GM12878 (cell line): ENCODE data around the gene RANGRF. TPM values are rescaled to one million over a fixed set of nuclear protein-coding genes. Genes with fewer than 3 reads are reported as not detected.

ENCODE experiments used
- ATAC-seq: fragments of 200-7000 bp; cut with Tn5 transposase; 3 replicates; pipeline ENCODE4 v1.9.1; 2020; ENCODE audit warnings: mild to moderate bottlenecking, moderate library complexity
- BruUV-seq: library from RNA; stranded (reverse); fragments of 400-500 nt; replicated peaks from 2 replicates; lab custom pipeline; 2021; lab: Mats Ljungman, UMichigan
- CTCF ChIA-PET: fragments of 300-600 bp; sonication (Branson Sonifier 250); formaldehyde crosslinking; extraction: SDS; loops from one replicate; lab custom pipeline; 2021; ENCODE audit warnings: inconsistent platforms; lab: Yijun Ruan, JAX
- POLR2A ChIA-PET: fragments of 350-600 bp; formaldehyde crosslinking; extraction: SDS; loops from one replicate; lab custom pipeline; 2021; ENCODE audit warnings: inconsistent platforms; lab: Charles Lee
- RAD21 ChIA-PET: fragments of 300-600 bp; sonication (Branson Sonifier 250); formaldehyde crosslinking; loops from one replicate; lab custom pipeline; 2023; ENCODE audit warnings: antibody characterized with exemption; ENCODE audit not compliant: unreplicated experiment; lab: Charles Lee
- SMC1A ChIA-PET: fragments of 300-600 bp; sonication (Branson Sonifier 250); formaldehyde crosslinking; loops from one replicate; lab custom pipeline; 2023; ENCODE audit not compliant: unreplicated experiment, uncharacterized antibody; lab: Charles Lee
- DNase-seq: peaks from one replicate; pipeline ENCODE4 v3.0.0-alpha.2; 2011; ENCODE audit warnings: low read depth, low spot score
- FAIRE-seq: peaks from 3 replicates; lab custom pipeline; 2011; peaks lifted over from hg19 to GRCh38; lab: Jason Lieb, UNC
- H2AFZ ChIP-seq: 2 replicates; pipeline ENCODE4 v1.6.0; 2011; ENCODE audit warnings: low read depth, low read length, control low read depth; ENCODE audit not compliant: control insufficient read depth
- H3K27ac ChIP-seq: 2 replicates; pipeline ENCODE4 v1.5.1; 2011; ENCODE audit warnings: control low read depth; ENCODE audit not compliant: control insufficient read depth, insufficient read depth
- H3K27me3 ChIP-seq, 2 experiments: replicated peaks in 1 of 2; 2 replicates each; pipeline versions ENCODE4 v1.6.0 to v1.6.1; 2011; ENCODE audit warnings: low read length in 1 of 2; ENCODE audit not compliant: control insufficient read depth in 2 of 2, insufficient read depth in 2 of 2
- H3K36me3 ChIP-seq, 2 experiments: 2 replicates each; pipeline ENCODE4 v1.5.1; 2011; ENCODE audit warnings: low read length in 1 of 2; ENCODE audit not compliant: control insufficient read depth in 2 of 2, insufficient read depth in 2 of 2
- H3K4me1 ChIP-seq: 2 replicates; pipeline ENCODE4 v1.6.1; 2011; ENCODE audit warnings: mild to moderate bottlenecking, low read length, moderate library complexity, mixed read lengths; ENCODE audit not compliant: control insufficient read depth, insufficient read depth
- H3K4me2 ChIP-seq: 2 replicates; pipeline ENCODE4 v1.6.0; 2011; ENCODE audit warnings: control low read depth; ENCODE audit not compliant: control insufficient read depth, insufficient read depth
- H3K4me3 ChIP-seq: fragments of 200-600 bp; sonication (generic); 2 replicates; pipeline ENCODE4 v1.5.1; 2016
- H3K79me2 ChIP-seq: 2 replicates; pipeline ENCODE4 v1.6.0; 2011; ENCODE audit warnings: low read length; ENCODE audit not compliant: control insufficient read depth, insufficient read depth
- H3K9ac ChIP-seq: 2 replicates; pipeline ENCODE4 v1.8.0; 2011; ENCODE audit warnings: low read length, control low read depth, mixed read lengths; ENCODE audit not compliant: control insufficient read depth, insufficient read depth
- H3K9me3 ChIP-seq: replicated peaks from 3 replicates; pipeline ENCODE4 v1.5.1; 2011; ENCODE audit warnings: mild to moderate bottlenecking, low read length; ENCODE audit not compliant: control insufficient read depth, insufficient read depth
- H4K20me1 ChIP-seq: 2 replicates; pipeline ENCODE4 v1.6.0; 2011; ENCODE audit not compliant: control insufficient read depth, insufficient read depth
- E4F1 ChIP-seq: fragments of 450-650 bp; IDR thresholded peaks from 2 replicates; pipeline ENCODE4 v1.6.1; 2018; ENCODE audit warnings: borderline replicate concordance, mild to moderate bottlenecking; ENCODE audit not compliant: partially characterized antibody
- EP300 ChIP-seq, 2 experiments: fragments of 150-350 bp in 1 of 2; IDR thresholded peaks; 2 replicates each; pipeline ENCODE4 v1.6.1; 2011 to 2012; ENCODE audit warnings: low read depth in 2 of 2, low read length in 2 of 2, borderline replicate concordance in 1 of 2, improper control_type of control experiment in 1 of 2, inconsistent platforms in 1 of 2; ENCODE audit not compliant: control insufficient read depth in 1 of 2
- FOS ChIP-seq: IDR thresholded peaks from 3 replicates; pipeline ENCODE4 v1.6.1; 2011; ENCODE audit warnings: borderline replicate concordance; ENCODE audit not compliant: insufficient read length; ENCODE audit errors: extremely low read depth
- MYC ChIP-seq: IDR thresholded peaks from 2 replicates; pipeline ENCODE4 v1.6.1; 2011; ENCODE audit warnings: mild to moderate bottlenecking, low read length, moderate library complexity, inconsistent platforms; ENCODE audit not compliant: insufficient read depth, insufficient replicate concordance, insufficient read length, severe bottlenecking
- NBN ChIP-seq: fragments of 450-650 bp; IDR thresholded peaks from 2 replicates; pipeline ENCODE4 v1.6.1; 2016
- PML ChIP-seq: IDR thresholded peaks from 2 replicates; pipeline ENCODE4 v1.6.1; 2012; ENCODE audit warnings: low read length, inconsistent platforms
- SKIL ChIP-seq: fragments of 450-650 bp; IDR thresholded peaks from 2 replicates; pipeline ENCODE4 v1.6.1; 2017; ENCODE audit warnings: mild to moderate bottlenecking, low read depth, inconsistent platforms; ENCODE audit not compliant: poor library complexity, severe bottlenecking
- SMARCA5 ChIP-seq: fragments of 450-650 bp; IDR thresholded peaks from 2 replicates; pipeline ENCODE4 v1.6.1; 2017; ENCODE audit warnings: mild to moderate bottlenecking
- SPI1 ChIP-seq: IDR thresholded peaks from 2 replicates; pipeline ENCODE4 v1.6.1; 2011; ENCODE audit warnings: low read depth, mild to moderate bottlenecking, low read length, moderate library complexity, borderline replicate concordance; ENCODE audit not compliant: insufficient read depth
- STAT1 ChIP-seq: fragments of 450-650 bp; conservative IDR thresholded peaks from 2 replicates; pipeline ENCODE4 v1.6.1; 2014; ENCODE audit warnings: antibody characterized with exemption, mild to moderate bottlenecking
- WGBS: methylation state at CpG from one replicate; pipeline ENCODE4 v1.1.6; 2016; ENCODE audit warnings: low lambda C conversion rate; ENCODE audit not compliant: insufficient replicate concordance, insufficient coverage; ENCODE audit errors: missing lambda C conversion rate; 5-methylcytosine and 5-hydroxymethylcytosine counted together
- in situ Hi-C: fragments of 300-500 bp; cut with MboI; formaldehyde crosslinking; loops from 9 replicates; pipeline ENCODE4 v1.14.3; 2018; ENCODE audit warnings: mixed read lengths
- intact Hi-C: fragments of 100-400 bp; cut with micrococcal nuclease; formaldehyde crosslinking; loops from one replicate; pipeline ENCODE4 v1.14.2; 2022; ENCODE audit not compliant: unreplicated experiment
- polyA plus RNA-seq, 11 experiments: library from polyadenylated mRNA; depleted of rRNA in 4 of 11; unstranded in 6 of 11; stranded (reverse) in 5 of 11; fragments of >200 nt; fragmentation: Nextera tagmentation in 4 of 11; fragmentation: Illumina TruSeq in 1 of 11; extraction: Ambion mirVana in 4 of 11; extraction: Trizol in 1 of 11; gene quantifications; 1 replicate in 1 of 11; 2 replicates in 10 of 11; pipeline versions ENCODE4 v1.2.1 to v1.2.3, GENCODE V29; 2011 to 2016; ENCODE audit warnings: inconsistent platforms in 2 of 11, missing spikeins in 2 of 11, low read depth in 1 of 11
- total RNA-seq, 4 experiments: library from RNA; depleted of rRNA in 3 of 4; stranded (reverse); fragments of >200 nt in 3 of 4; fragmentation: Illumina TruSeq in 1 of 4; extraction: Trizol in 1 of 4; gene quantifications; 2 replicates each; pipeline versions ENCODE4 v1.2.1 to v1.2.3, GENCODE V29; 2013 to 2021

Gene RANGRF
- total and polyA plus RNA-seq, 10 of the 15 experiments (the other 5 are each of a cell fraction or from before 2014, with no cell fraction given), result 30.1 to 181 (median 61.4) TPM

GRCh38 chr17:8274816-8275215, 13.7 kb upstream of the RANGRF start:
- POLR2A ChIA-PET, result interaction anchor here (0.7 kb wide), 1 partner anchor 21 kb away, joined by 3 read pairs; the partner anchor contains the start of gene SLC25A35
- in situ Hi-C loops (no loop called here), intact Hi-C loops (no loop called here)

More at GRCh38 chr17:8274816-8275215, 13.7 kb upstream of the RANGRF start:
- RAD21 ChIA-PET, result no interaction called here
- no TSS peak for BruUV-seq
- DNase-seq, result no peak
- Histone ChIP-seq H3K4me2 (no peak overlapping the region), H3K4me1 (no peaks in the 10 kb centered on the region), H3K4me3 (no peak overlapping the region), H3K9ac (no peak overlapping the region), H3K36me3 (peaks cover 0 to 1% of the 10 kb centered on the region in 2 experiments; a peak in 1 of 4 replicates), H3K9me3 (no peaks in the 10 kb centered on the region), H3K27me3 (no peaks in the 10 kb centered on the region), H3K27ac (no peak overlapping the region), H3K79me2 (no peaks in the 10 kb centered on the region), H2AFZ (no peak overlapping the region), H4K20me1 (no peaks in the 10 kb centered on the region)
- SMC1A ChIA-PET, result no interaction called here
- CTCF ChIA-PET, result no interaction called here
- WGBS, result 77% methylated on average over 5 of the region's 5 CpGs
- no peak for FAIRE-seq
- TF ChIP-seq PML, result no peak
- no peak for TF ChIP-seq SMARCA5
- no peak for TF ChIP-seq SKIL
- no peak for TF ChIP-seq EP300 (IDR thresholded peaks at IDR 0.05; ENCODE audit: borderline replicate concordance in 1 of 2, control insufficient read depth in 1 of 2, low read depth in 2 of 2, low read length in 2 of 2)
- no peak for TF ChIP-seq E4F1
- no peak for TF ChIP-seq MYC
- TF ChIP-seq SPI1, result no peak
- TF ChIP-seq STAT1, result no peak
- TF ChIP-seq NBN, result no peak
- no peak for TF ChIP-seq FOS
- ATAC-seq, result no peak
